GM18498 (cell line): Measurements from ENCODE around the gene MYO1E.

Experiments
- ATAC-seq: cut with Tn5 transposase; IDR thresholded peaks from one replicate; pipeline ENCODE4 v1.9.1; 2021; ENCODE audit warnings: mild to moderate bottlenecking, moderate library complexity; ENCODE audit not compliant: unreplicated experiment

Gene MYO1E

DNA sequence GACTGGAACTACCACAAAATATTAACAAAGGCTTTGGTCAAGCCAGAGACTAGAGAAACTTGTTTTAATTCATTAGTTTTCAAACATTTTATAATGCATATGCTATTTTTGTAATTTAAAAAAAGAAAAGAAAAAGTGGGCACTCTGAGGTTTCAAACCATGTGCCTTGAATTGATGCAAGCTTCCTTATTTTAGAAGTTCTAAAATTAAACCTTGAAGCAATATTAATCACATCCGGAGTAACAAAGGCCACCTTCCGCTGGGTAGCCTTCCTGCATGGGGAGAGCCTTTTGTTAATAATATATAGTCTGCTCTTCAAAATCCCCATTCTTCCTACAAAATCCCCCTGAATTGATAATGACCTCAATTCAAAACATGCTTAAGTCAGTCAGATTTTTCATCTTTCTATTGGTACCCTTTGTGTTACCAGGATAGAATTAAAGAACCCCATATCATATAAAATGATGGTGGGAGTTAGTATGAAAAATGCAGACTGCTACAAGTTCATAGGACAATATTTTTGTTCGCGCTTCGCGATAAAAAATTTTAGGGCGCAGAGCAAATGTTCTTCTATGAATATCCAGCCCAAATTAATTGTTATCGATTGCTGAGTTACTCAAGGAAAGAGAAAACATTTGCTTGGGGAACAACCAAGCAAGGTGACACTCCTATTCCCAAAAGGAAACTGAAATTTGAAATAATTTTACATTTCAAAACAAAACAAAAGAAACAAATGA, 135.4 kb downstream of the MYO1E start:
- ATAC-seq, result peak; percentile 70

DNA sequence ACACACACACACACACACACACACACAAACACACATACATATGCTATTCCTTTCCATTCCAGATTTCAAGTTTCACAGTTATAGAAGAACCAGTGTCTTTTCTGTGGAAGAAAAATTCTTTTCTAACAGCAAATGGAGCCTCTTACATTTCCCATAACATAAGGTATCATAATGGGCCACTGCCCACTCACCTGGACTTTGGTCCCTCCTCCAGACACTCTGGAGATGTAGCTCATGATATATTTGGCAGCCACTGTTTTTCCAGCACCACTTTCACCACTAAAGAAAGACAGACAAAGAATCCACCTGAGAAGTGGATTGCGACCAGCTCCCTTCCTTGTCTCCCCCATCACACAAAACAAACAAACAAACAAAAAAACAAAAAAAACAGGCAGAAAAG, 136.3 kb downstream of the MYO1E start:
- no peak for ATAC-seq

DNA sequence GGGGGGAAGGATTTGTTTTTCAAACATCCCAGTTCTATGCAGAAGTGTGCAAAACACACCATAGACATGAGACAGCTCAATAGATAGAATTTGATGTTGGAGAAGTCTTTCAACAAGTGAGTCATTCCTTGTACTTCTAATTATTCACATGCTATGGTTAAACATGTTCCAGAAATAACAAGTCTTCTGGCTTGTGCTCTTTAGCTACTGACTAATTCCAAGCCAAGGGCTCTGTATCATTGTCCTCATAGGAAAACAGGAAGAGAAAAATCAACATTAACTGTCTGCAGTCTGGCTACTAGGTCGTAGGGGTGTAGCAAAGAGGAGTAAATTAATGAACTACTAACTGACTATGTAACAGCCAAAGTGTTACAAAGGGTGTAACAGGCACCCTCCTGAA, 140.2 kb downstream of the MYO1E start:
- ATAC-seq, result no peak

DNA sequence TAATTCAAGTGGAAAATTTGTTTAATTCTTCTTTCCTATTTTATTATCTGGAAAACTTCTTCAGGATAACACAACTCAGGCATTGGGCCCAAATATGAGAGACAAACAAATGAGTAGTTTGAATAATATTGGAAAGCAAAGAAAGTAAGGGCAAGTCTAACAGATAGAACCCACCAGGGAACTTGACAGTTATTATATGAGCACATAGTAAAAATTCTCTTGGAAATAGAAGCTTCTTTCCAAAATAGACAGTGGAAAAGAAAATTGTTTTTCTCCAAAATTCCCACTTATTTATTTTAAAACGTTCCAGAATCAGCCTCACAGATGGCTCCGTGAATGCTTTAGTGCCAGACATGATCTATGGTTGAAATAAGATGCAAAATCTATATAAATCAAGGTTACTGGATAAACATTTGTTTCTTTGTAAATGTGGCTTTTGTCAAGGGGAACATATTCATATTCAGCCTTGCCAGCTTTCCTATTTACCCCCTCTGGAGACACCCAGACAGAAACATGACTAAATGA, 142.1 kb downstream of the MYO1E start:
- no peak for ATAC-seq

DNA sequence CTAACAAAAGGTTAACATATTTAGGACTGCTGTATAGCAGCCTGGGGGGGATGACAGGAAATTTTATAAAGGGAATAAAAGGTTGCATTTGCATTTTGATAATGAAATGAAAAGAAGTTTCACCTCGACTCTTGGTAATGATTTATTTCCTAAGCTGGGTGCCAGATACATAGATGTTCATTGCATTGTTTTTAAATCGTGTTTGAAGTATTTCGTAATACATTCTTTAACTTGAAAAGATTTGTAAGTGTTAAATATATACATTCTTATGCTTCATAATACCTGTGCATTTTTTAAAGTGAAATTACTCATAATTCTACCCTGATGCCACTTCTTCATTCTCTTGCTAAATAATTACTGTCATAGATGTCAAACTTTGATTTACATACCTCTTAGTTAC, 143.2 kb downstream of the MYO1E start:
- ATAC-seq, result no peak

DNA sequence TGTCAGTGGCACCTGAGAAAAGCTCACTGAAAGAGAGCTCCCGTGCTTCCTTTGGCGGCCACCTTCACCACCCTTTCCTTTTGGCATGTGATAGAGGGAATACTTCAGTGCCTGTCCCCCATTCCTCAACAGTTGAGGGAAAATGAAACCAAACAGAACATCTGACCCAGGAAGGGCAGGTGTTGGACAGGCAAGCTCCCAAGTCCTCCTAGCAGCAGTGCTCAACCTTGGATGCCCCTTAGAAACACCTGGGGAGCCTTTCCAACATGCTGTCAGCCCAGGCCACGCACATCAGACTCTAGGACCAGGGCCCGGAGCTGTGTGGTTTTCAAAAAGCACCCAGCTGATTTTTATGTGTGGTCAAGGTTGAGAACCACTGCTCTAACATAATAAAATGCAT, 143.7 kb downstream of the MYO1E start:
- ATAC-seq, result no peak

DNA sequence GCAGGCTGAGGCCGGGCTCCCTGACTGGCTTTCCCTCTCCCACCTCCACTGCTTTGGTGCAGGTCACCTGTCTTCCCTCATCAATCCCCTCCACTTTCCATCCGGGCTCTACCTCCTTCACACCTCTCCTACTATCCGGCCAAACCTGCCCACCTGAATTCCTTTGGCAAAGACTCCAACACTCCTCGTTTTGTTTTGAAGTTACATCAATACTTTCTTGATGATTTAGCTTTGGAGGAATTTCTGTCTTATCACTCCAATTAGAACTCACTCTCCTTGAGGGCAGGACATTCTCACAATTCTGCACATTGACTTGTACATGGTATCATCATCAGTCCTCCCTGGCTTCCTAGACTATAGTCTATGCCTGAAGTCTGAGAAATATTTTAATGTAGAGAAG, 145.7 kb downstream of the MYO1E start:
- ATAC-seq, result no peak

DNA sequence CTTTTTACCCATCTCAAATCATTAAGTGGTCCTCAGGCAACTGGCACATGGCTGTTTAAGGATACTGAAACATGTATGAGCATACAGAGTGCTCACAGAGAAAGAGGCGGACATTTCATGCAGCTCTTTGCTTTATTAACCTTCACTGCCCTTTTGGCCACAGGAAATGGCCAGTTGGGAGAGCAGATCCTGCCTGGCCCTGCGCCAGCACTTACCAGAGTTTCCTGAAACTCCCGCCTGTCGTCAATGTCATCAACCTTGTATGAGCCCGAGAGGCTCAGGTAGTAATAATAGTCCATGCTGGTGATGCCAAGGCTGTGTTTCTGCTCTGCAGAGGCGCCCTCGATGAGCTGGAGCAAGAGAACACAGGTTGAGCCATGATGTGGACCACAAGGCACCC, 148.2 kb downstream of the MYO1E start:
- no peak for ATAC-seq

DNA sequence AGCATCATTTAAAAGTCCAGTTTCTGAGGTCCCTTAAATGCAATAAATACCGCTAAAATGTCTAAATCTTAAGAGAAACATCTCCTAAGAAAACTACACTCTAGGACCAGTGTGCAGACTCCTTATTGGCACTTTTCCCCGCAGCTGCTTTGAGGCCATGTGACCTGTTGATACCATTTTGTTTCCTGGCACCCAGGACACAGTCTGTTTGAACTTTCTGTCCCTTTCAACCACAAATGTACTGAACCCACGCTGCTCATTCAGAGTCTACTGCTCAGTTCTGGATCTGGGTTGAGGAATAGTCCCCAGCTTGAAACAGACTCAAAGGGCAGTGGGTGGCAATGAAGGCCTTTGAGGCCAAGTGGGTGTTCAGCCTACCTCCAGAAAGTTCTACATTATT, 148.9 kb downstream of the MYO1E start:
- no peak for ATAC-seq

DNA sequence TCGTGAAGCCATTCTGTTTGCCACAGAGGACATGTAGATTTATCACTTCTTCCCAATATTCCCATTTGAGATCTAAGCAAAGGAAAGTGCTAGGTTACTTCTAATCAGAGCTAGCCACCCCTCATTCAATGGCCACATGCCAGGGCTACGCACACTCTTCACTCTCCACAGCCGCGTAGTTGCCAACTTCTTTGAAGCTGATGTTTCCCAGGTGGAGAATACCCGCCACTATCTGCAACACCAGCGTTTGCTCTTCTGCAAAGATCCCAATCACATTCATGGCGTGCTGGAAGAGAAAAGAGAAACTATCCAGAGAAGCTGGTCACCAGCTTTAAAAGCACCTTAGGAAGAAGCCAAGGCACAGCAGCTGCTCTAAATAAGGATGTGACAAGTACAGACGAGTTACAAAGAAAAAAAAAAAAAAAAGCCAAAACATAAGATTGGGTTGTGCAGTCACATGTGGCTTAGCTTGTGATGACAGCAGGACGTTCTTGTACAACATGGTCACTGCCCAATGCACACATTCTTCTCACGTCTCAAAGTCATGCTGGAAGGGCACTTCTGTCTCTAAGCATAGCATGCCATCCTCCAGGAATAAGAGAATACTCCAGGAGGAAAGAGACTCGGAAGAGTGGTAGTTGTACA, 149.6 kb downstream of the MYO1E start:
- no peak for ATAC-seq

DNA sequence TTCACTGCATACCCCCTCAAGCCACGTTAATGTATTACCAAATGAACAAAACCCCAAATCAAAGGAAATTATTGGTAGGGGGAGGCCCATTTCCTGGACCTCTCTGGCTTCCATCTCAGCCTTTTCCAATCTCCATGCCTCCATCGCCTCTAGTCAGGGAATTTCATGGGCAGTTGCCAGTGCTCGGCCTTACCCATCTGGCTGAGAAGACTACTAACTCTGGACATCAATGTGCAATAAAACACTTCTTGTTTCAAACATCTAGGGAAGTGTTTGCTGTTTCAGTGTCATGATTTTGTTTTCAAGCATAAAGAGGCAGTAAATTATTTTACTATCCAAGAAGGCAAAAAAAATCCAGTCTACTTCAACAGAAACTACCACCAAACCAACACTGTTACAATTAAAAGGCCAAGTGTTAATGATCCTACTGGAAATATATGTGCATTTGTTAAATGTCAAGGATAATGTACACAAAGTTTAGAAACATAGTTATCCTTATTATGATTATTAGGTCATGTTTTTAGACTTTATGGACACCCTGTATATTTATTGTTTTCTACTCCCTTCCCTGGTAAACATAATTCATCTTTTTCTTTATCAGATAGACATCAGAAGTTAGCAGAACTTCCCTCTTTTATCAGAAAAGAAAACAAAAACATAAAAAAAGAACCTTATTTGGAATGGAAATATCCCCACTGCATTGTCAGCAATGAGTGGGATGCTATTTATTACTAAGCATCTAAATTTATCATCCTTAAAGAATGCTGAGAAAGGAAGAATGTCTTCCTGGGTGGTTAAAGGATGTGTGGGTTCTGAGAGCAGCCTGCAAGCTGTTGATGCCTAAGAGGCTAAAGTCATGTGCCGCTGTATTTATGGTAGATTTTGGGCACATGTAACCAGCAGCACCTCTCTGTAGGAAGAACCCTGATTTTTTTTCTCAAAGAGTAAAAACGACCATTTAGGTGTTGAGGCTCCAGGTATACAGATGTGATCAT, 150.9 kb downstream of the MYO1E start:
- ATAC-seq, result no peak

DNA sequence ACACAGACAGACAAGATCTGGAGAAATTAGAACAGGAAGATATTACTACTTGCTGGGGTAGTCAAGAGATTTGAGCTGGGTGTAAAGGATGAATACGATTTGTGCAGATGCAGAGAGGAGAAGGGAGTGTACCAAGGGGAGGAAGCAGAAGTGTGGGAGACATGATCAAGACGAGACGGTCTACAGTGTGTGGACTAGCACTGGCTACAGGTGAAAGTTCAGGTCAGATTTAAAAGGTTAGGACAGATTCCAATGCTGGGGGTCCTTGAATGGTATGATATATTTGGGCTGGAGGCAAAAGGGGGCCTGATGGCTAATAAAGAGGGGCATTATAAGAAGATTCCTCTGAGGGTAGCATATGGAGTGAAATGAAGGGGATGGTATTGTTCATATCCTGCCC, 154.0 kb downstream of the MYO1E start:
- ATAC-seq, result no peak

DNA sequence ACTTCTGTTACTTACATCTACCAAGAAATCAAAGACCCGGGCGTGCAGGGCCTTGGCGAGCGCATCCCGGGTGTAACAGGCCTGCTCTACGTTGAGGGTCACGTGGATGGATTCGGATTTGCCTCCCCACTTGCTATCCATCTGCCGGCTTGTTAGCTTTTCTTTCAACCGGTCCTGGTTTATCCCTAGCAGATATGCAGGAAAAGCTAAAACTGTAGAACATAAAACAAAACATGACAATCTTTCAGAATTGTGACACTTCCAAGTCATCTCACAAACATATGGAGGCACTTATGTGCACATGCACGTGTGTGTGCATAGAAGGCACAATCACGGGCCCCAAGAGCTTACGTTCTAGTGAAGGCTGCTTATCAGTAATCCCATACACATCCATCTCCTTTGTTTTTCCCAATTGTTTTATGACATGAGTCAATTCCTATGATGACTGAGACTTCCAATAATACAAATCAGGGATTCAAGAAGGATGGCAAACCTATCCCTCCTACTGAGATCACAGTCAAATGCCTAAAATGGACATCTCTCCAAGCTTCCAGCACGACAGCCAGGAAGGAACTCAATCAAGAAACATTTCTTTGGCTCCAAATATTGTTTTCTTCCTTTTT, 154.7 kb downstream of the MYO1E start:
- no peak for ATAC-seq

DNA sequence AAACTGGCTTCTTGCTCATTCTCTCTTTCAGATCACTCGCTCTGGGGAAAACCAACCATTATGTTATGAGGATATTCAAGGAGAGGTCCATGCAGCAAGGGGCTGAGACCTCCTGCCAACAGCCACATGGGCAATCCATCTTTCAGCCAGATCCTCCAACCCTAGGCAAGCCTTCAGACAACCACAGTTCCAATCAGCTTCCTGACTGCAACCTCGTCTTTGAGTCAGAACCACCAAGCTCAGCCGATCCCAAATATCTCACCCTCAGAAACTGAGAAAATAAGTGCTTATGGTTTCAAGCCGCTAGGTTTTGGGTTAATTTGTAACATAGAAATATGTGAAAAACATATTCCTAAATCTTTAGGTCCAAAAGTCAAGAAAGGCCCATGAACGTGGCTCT, 155.8 kb downstream of the MYO1E start:
- ATAC-seq, result no peak

DNA sequence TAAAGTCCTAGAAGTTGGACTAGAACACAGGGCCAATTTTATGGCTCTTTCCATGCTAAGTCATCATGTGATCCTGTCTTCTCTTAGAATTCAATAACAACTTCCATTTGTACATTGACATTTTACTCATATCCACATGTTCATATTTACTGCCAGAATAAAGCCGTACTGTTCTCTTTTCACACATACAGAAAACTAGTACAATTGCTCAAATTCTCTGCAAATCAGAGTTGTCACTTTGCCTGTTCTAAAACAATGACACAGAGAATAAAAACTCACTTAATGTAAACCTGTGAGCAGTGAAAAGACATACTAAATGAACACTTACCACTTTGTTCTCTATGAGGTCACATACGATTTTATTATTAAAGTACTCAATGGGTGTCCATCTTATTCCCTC, 162.5 kb downstream of the MYO1E start:
- ATAC-seq, result no peak

DNA sequence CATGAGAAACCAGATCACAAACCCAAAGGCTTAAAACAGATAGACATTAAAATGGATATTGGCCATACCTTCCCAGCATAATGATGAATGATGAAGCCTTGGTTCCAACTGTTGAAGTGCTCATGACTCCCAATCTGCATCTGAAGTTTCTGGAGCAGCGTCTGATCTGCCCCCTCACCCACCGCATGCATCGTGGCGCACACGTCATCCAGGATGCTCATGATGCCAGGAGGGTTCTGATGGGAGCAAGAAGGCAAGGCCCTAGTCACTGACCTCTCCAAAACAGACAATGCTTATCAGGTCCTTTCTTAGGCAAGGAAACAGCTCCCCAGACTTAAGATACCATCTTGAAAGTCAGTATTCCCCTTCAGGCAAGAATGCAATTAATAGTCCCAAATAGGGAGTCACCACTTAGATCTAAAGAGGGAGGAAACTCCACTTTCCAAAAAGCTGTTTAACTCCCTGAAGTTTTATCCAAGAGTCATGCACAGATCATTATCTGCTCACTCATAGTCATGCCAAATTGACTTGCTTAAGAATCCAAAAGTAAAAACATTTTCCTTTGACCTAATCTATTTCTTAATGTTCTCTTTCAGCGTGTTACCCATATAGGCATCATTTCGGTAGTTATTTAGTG, 163.9 kb downstream of the MYO1E start:
- no peak for ATAC-seq

DNA sequence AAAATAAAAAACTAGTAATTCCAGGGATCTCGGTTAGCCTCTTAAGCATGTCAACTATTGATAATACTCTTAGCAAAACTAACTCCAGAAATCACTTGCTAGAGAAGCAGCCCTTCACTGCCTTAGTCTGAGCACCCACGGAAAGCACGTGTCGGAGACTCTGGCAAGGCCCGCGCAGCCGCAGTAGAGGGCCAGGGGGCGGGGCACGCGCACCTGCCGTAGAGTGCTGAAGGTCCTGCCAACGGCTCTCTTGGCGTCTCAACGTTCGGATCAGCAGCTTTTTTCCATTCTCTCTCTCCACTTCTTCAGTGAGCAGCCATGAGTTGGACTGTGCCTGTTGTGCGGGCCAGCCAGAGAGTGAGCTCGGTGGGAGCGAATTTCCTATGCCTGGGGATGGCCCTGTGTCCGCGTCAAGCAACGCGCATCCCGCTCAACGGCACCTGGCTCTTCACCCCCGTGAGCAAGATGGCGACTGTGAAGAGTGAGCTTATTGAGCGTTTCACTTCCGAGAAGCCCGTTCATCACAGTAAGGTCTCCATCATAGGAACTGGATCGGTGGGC, 166.0 kb downstream of the MYO1E start, which contains the start of gene LDHAL6B:
Gene LDHAL6B, plus strand, starts transcription at position 221 of the 561 bp plus-strand sequence. Its CDS starts 98 bp downstream, at position 319.
- no peak for ATAC-seq

DNA sequence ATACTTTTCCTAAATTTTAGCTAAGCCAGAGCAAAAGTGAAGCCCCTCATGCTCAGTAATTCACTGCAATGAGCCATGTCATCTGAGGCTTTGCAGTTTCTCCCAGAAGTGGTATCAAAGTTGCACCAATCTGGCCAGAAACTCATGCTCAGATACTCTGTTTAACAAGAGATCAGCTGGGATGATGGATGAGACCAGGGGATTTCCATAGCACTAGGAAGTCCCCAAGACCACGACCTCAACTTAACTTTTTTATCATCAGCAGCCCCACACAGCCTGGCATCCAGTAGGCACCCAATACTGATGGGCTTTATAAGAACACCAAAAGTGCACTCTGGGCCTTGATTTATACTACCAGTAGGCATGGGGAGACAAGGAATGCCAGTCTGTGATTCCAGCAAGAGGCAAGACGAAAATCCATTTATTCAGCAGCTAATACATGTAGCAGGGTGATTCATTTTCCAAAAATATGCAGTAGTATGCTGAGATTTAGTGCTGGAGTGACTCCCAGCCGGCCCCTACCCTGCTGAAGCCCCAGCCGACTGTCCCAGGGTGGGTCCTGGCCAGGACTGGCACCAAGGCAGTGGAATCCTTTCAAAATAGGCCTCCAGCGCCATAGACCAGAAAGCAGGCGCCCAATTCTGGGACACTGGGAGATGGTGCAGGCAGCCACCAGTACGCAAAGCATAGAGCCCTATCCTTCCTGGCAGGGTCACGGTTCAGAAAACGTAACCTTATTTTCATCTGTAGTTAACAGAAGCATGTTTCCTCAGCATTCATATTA, 166.6 kb downstream of the MYO1E start:
- no peak for ATAC-seq

DNA sequence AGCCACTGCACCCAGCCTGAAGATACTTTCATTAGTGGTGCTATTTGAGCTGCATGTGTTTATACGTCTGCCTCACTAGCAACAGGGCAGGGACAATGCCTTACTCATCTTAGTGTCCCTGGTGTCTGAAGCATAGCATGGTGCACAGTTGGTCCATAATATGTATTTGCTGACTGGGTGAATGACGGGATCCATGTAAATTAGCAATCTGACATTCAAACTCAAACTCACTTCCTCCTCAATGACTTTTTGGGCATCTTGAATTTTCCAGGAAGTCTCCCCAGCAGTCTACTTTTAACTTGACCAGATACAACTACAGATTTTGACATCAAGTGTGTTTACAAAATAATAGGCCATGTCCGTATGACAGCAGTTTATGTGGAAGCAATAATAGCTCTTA, 169.0 kb downstream of the MYO1E start:
- ATAC-seq, result no peak
